ENCODE results near the gene FOXL3.

DNA sequence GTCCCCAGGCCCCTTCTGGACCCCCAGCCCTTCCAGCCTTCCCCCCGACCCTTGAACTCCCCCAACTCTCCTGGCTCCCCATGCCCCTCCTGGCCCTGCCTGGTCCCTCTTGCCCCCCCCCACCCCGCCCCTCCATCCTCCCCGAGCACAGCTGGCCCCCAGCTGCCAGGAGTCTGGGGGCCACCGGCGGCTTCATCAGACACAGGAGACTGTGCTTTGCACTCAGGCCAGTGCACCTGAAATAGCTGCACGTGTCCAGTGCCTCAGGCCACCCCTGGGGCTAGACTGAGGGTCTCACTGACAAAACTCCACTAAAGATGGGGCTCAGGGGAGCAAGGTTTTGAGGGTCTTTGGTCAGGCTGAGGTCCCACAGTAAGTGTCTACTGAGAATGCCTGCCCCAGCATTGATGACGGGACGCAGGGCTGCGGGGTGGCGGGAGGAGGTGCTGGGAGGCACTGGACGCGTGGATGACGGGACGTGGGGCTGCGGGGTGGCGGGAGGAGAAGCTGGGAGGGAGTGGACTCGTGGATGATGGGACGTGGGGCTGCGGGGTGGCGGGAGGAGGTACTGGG lies 6.5 kb downstream of the FOXL3 start:
- no peak for TF ChIP-seq CREB1 (CRISPR knock-in tag; IDR thresholded peaks at IDR 0.05)
- TF ChIP-seq ZNF396 (CRISPR knock-in tag; IDR thresholded peaks at IDR 0.05; ENCODE audit: borderline replicate concordance), result no peak
- TF ChIP-seq, protein P1, sequence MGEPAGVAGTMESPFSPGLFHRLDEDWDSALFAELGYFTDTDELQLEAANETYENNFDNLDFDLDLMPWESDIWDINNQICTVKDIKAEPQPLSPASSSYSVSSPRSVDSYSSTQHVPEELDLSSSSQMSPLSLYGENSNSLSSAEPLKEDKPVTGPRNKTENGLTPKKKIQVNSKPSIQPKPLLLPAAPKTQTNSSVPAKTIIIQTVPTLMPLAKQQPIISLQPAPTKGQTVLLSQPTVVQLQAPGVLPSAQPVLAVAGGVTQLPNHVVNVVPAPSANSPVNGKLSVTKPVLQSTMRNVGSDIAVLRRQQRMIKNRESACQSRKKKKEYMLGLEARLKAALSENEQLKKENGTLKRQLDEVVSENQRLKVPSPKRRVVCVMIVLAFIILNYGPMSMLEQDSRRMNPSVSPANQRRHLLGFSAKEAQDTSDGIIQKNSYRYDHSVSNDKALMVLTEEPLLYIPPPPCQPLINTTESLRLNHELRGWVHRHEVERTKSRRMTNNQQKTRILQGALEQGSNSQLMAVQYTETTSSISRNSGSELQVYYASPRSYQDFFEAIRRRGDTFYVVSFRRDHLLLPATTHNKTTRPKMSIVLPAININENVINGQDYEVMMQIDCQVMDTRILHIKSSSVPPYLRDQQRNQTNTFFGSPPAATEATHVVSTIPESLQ (CRISPR knock-in tag; IDR thresholded peaks at IDR 0.05), result no peak
- TF ChIP-seq, protein P2, sequence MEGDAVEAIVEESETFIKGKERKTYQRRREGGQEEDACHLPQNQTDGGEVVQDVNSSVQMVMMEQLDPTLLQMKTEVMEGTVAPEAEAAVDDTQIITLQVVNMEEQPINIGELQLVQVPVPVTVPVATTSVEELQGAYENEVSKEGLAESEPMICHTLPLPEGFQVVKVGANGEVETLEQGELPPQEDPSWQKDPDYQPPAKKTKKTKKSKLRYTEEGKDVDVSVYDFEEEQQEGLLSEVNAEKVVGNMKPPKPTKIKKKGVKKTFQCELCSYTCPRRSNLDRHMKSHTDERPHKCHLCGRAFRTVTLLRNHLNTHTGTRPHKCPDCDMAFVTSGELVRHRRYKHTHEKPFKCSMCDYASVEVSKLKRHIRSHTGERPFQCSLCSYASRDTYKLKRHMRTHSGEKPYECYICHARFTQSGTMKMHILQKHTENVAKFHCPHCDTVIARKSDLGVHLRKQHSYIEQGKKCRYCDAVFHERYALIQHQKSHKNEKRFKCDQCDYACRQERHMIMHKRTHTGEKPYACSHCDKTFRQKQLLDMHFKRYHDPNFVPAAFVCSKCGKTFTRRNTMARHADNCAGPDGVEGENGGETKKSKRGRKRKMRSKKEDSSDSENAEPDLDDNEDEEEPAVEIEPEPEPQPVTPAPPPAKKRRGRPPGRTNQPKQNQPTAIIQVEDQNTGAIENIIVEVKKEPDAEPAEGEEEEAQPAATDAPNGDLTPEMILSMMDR (IDR thresholded peaks at IDR 0.05), result no peak
